HepG2 (cell line): ENCODE results near the gene STRADA. TPM values are rescaled to one million over a fixed set of nuclear protein-coding genes. Genes with fewer than 3 reads are reported as not detected.

Experiments
- ATAC-seq: fragments of 200-7000 bp; cut with Tn5 transposase; 3 replicates; pipeline ENCODE4 v1.9.1; 2020; ENCODE audit warnings: mild to moderate bottlenecking, moderate library complexity
- BruUV-seq: library from RNA; stranded (reverse); fragments of 400-500 nt; replicated peaks from 2 replicates; lab custom pipeline; 2021; lab: Mats Ljungman, UMichigan
- CTCF ChIA-PET: fragments of 300-600 bp; formaldehyde crosslinking; extraction: SDS; loops from one replicate; lab custom pipeline; 2021; ENCODE audit warnings: low total read pairs, inconsistent platforms, low intra/inter-chr PET ratio; lab: Yijun Ruan, JAX
- POLR2A ChIA-PET: fragments of 350-600 bp; sonication (Branson Sonifier 250); formaldehyde crosslinking; loops from one replicate; lab custom pipeline; 2020; ENCODE audit warnings: antibody characterized with exemption, inconsistent platforms; lab: Yijun Ruan, JAX
- DNase-seq: peaks from one replicate; pipeline ENCODE4 v3.0.0-alpha.2; 2015; ENCODE audit warnings: low spot score
- FAIRE-seq: peaks from 3 replicates; lab custom pipeline; 2011; peaks lifted over from hg19 to GRCh38; lab: Jason Lieb, UNC
- H2AFZ ChIP-seq: one replicate; pipeline ENCODE4 v1.6.1; 2011; ENCODE audit warnings: low read length, inconsistent platforms
- H3K27ac ChIP-seq: fragments of 300-600 bp; 3 replicates; pipeline ENCODE4 v1.8.0; 2011; ENCODE audit warnings: mixed run types, mild to moderate bottlenecking, mixed read lengths, low read length, inconsistent platforms; ENCODE audit not compliant: insufficient read depth; ENCODE audit errors: extremely low read length
- H3K27me3 ChIP-seq, 2 experiments: fragments of 200-600 bp in 1 of 2; 2 replicates in 1 of 2; 3 replicates in 1 of 2; pipeline versions ENCODE4 v1.6.0 to v1.8.0; 2011; ENCODE audit warnings: low read length in 2 of 2, mild to moderate bottlenecking in 2 of 2, moderate library complexity in 2 of 2, inconsistent platforms in 1 of 2; ENCODE audit not compliant: insufficient read depth in 2 of 2, control insufficient read depth in 1 of 2
- H3K36me3 ChIP-seq, 2 experiments: fragments of 200-600 bp in 1 of 2; replicated peaks in 1 of 2; 2 replicates in 1 of 2; 3 replicates in 1 of 2; pipeline versions ENCODE4 v1.5.1 to v1.8.0; 2011; ENCODE audit warnings: low read length in 2 of 2, inconsistent platforms in 1 of 2; ENCODE audit not compliant: insufficient read depth in 2 of 2, control insufficient read depth in 1 of 2
- H3K4me1 ChIP-seq: 2 replicates; pipeline ENCODE4 v1.5.1; 2012; ENCODE audit warnings: low read length, inconsistent platforms; ENCODE audit not compliant: insufficient read depth
- H3K4me2 ChIP-seq: 2 replicates; pipeline ENCODE4 v1.6.0; 2011; ENCODE audit warnings: low read depth, low read length, inconsistent platforms
- H3K4me3 ChIP-seq, 3 experiments: fragments of 200-600 bp in 1 of 3; sonication (generic), shearing (Covaris generic) in 1 of 3; replicated peaks in 1 of 3; 2 replicates each; pipeline ENCODE4 v1.5.1; 2011 to 2016; ENCODE audit warnings: low read length in 3 of 3, inconsistent platforms in 2 of 3, low read depth in 2 of 3, mild to moderate bottlenecking in 2 of 3, control low read depth in 1 of 3, mixed read lengths in 1 of 3; ENCODE audit not compliant: insufficient read depth in 1 of 3
- H3K79me2 ChIP-seq: one replicate; pipeline ENCODE4 v1.6.1; 2011; ENCODE audit warnings: low read length, inconsistent platforms; ENCODE audit not compliant: insufficient read depth
- H3K9ac ChIP-seq: 2 replicates; pipeline ENCODE4 v1.6.0; 2011; ENCODE audit warnings: mild to moderate bottlenecking, low read depth, low read length, inconsistent platforms; ENCODE audit not compliant: insufficient read depth
- H3K9me3 ChIP-seq: 2 replicates; pipeline ENCODE4 v1.5.1; 2012; ENCODE audit warnings: mild to moderate bottlenecking, low read length
- H4K20me1 ChIP-seq: 2 replicates; pipeline ENCODE4 v1.6.0; 2011; ENCODE audit warnings: inconsistent platforms, mild to moderate bottlenecking, low read length, moderate library complexity; ENCODE audit not compliant: insufficient read depth
- AGO2 ChIP-seq: fragments of 200-400 bp; formaldehyde crosslinking; optimal IDR thresholded peaks from 2 replicates; pipeline ENCODE3; 2017; ENCODE audit warnings: mild to moderate bottlenecking, low read depth, low read length, moderate library complexity
- PCBP1 ChIP-seq: fragments of 200-400 bp; formaldehyde crosslinking; IDR thresholded peaks from 2 replicates; pipeline ENCODE4 v1.6.1; 2017; ENCODE audit warnings: mild to moderate bottlenecking, low read depth, low read length, borderline replicate concordance
- SAP130 ChIP-seq: IDR thresholded peaks from 2 replicates; pipeline ENCODE4 v1.6.1; 2016; ENCODE audit warnings: low read depth
- SYNCRIP ChIP-seq: fragments of 200-400 bp; formaldehyde crosslinking; IDR thresholded peaks from 2 replicates; pipeline ENCODE4 v1.6.1; 2018; ENCODE audit warnings: mild to moderate bottlenecking, low read depth, low read length; ENCODE audit not compliant: insufficient read depth
- YEATS4 ChIP-seq: sonication (generic); formaldehyde crosslinking; IDR thresholded peaks from 2 replicates; pipeline ENCODE4 v1.4.0; 2020; ENCODE audit warnings: missing genetic modification reagents, borderline replicate concordance
- ZBTB21 ChIP-seq: sonication (generic); formaldehyde crosslinking; IDR thresholded peaks from 2 replicates; pipeline ENCODE4 v1.4.0; 2020; ENCODE audit warnings: missing genetic modification reagents
- ZKSCAN8 ChIP-seq: IDR thresholded peaks from 2 replicates; pipeline ENCODE4 v1.6.1; 2016; ENCODE audit warnings: borderline replicate concordance, missing genetic modification reagents, missing compliant biosample characterization
- ZNF44 ChIP-seq: sonication (generic); formaldehyde crosslinking; IDR thresholded peaks from 2 replicates; pipeline ENCODE4 v1.5.1; 2020; ENCODE audit warnings: mild to moderate bottlenecking, missing genetic modification reagents
- ZNF883 ChIP-seq: sonication (generic); formaldehyde crosslinking; IDR thresholded peaks from 2 replicates; pipeline ENCODE4 v1.5.1; 2020; ENCODE audit warnings: mild to moderate bottlenecking, missing genetic modification reagents; ENCODE audit errors: not compliant biosample characterization
- WGBS: methylation state at CpG from one replicate; pipeline ENCODE4 v1.1.6; 2017; ENCODE audit warnings: low lambda C conversion rate; 5-methylcytosine and 5-hydroxymethylcytosine counted together
- in situ Hi-C: cut with HindIII; loops from 2 replicates; pipeline ENCODE4 v1.10.0; 2017; ENCODE audit warnings: low pct_unique_long_range_greater_than_20kb; ENCODE audit not compliant: extremely low pct_ligation_motif_present
- intact Hi-C: fragments of 100-400 bp; cut with micrococcal nuclease; formaldehyde crosslinking; loops from one replicate; pipeline ENCODE4 v1.10.0; 2022; ENCODE audit not compliant: unreplicated experiment
- polyA plus RNA-seq, 8 experiments: library from polyadenylated mRNA; depleted of rRNA in 3 of 8; stranded (reverse) in 7 of 8; unstranded in 1 of 8; fragments of >200 nt; fragmentation: Illumina TruSeq in 4 of 8; extraction: Trizol in 4 of 8; gene quantifications; 2 replicates each; pipeline versions ENCODE4 v1.2.1 to v1.2.3, GENCODE V29; 2011 to 2016; ENCODE audit warnings: low read depth in 4 of 8, missing spikeins in 1 of 8, mixed read lengths in 1 of 8; ENCODE audit not compliant: insufficient read depth in 1 of 8
- total RNA-seq, 5 experiments: library from RNA; depleted of rRNA; stranded (reverse); fragments of >200 nt; fragmentation: Illumina TruSeq; extraction: Trizol; gene quantifications; 2 replicates each; pipeline ENCODE4 v1.2.3, GENCODE V29; 2016; ENCODE audit warnings: low read depth in 1 of 5
- TF ChIP-seq, protein P1 (sequence below): sonication (generic); formaldehyde crosslinking; IDR thresholded peaks from 2 replicates; pipeline ENCODE4 v1.4.0; 2020; ENCODE audit warnings: missing genetic modification reagents

Gene STRADA
- total and polyA plus RNA-seq, 2 of the 13 experiments (the other 11 are each of a cell fraction or from before 2014, with no cell fraction given), result 17.6 to 17.9 TPM

- Histone ChIP-seq H3K4me2 (no peak overlapping the region), H3K79me2 (no peaks in the 10 kb centered on the region), H2AFZ (no peak overlapping the region), H3K9ac (no peak overlapping the region), H3K4me3 (no peak overlapping the region), H3K4me1 (peaks cover 18% of the 10 kb centered on the region), H4K20me1 (no peaks in the 10 kb centered on the region), H3K36me3 (peaks cover 1 to 4% of the 10 kb centered on the region in 2 experiments; a peak in 2 of 5 replicates), H3K9me3 (no peaks in the 10 kb centered on the region), H3K27me3 (no peaks in the 10 kb centered on the region), H3K27ac (no peak overlapping the region)
- WGBS, result 91% methylated on average over 19 of the region's 19 CpGs
- intact Hi-C loops (no loop called here), in situ Hi-C loops (no loop called here)
- POLR2A ChIA-PET, result no interaction called here
- no peak for DNase-seq
- BruUV-seq, result no TSS peak
- ATAC-seq, result no peak
- CTCF ChIA-PET, result no interaction called here
- no peak for FAIRE-seq
- TF ChIP-seq AGO2, result no peak
- no peak for TF ChIP-seq ZNF883
- TF ChIP-seq YEATS4 (CRISPR knock-in tag), result no peak
- no peak for TF ChIP-seq PCBP1
- no peak for TF ChIP-seq SYNCRIP
- no peak for TF ChIP-seq ZKSCAN8 (CRISPR knock-in tag)
- no peak for TF ChIP-seq ZBTB21 (CRISPR knock-in tag)
- TF ChIP-seq SAP130 (CRISPR knock-in tag), result no peak
- TF ChIP-seq, protein P1, sequence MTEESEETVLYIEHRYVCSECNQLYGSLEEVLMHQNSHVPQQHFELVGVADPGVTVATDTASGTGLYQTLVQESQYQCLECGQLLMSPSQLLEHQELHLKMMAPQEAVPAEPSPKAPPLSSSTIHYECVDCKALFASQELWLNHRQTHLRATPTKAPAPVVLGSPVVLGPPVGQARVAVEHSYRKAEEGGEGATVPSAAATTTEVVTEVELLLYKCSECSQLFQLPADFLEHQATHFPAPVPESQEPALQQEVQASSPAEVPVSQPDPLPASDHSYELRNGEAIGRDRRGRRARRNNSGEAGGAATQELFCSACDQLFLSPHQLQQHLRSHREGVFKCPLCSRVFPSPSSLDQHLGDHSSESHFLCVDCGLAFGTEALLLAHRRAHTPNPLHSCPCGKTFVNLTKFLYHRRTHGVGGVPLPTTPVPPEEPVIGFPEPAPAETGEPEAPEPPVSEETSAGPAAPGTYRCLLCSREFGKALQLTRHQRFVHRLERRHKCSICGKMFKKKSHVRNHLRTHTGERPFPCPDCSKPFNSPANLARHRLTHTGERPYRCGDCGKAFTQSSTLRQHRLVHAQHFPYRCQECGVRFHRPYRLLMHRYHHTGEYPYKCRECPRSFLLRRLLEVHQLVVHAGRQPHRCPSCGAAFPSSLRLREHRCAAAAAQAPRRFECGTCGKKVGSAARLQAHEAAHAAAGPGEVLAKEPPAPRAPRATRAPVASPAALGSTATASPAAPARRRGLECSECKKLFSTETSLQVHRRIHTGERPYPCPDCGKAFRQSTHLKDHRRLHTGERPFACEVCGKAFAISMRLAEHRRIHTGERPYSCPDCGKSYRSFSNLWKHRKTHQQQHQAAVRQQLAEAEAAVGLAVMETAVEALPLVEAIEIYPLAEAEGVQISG (CRISPR knock-in tag), result no peak
- TF ChIP-seq ZNF44 (CRISPR knock-in tag), result no peak
- TF ChIP-seq, all 625 proteins: peak for 0
Measured at GRCh38 chr17:63701868-63702720, 39.5 kb downstream of the STRADA start.
